ENCODE measurements around the gene IL10RB. TPM values are rescaled to one million over a fixed set of nuclear protein-coding genes. Genes with fewer than 3 reads are reported as not detected.

Gene IL10RB
- total RNA-seq, 2 donors from 2014 or later = 10.2 to 21.8 TPM

DNA sequence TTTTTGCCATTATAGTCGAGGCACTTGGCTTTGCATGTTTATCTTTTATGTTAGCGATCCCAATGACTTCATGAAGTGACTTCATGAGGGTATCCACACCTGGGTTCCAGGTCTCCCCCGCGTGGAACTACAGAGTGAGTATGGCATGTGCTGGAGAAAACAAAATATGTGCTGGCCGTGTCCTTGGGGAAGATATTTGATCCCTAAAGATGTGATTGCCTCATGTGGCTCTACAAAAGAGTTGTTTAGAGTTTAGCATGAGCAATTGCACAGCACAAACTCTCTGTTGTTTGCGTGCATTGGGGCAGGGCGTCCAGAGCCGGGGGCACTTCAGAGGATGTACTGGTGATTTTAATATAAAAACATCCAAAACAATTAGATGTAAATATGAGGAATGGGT lies 4.8 kb downstream of the IL10RB start:
- peaks cover 9% of the 10 kb centered on the region for H3K36me3 ChIP-seq
- DNase-seq (ENCODE audit: low spot score) = no peak
- no peak overlapping the region for H3K27ac ChIP-seq
- TF ChIP-seq CTCF (IDR thresholded peaks at IDR 0.05) = no peak
- H3K4me1 ChIP-seq = peaks cover 0 to 4% of the 10 kb centered on the region in 2 donors
- no peaks in the 10 kb centered on the region for H3K9me3 ChIP-seq
- no peak overlapping the region for H3K4me3 ChIP-seq
- no peaks in the 10 kb centered on the region for H3K27me3 ChIP-seq

GRCh38 chr21:33273044-33273443 lies 6.9 kb downstream of the IL10RB start:
- no peaks in the 10 kb centered on the region for H3K4me1 ChIP-seq
- TF ChIP-seq CTCF (IDR thresholded peaks at IDR 0.05) = no peak
- no peak overlapping the region for H3K4me3 ChIP-seq
- H3K36me3 ChIP-seq = peaks cover 9% of the 10 kb centered on the region
- H3K9me3 ChIP-seq = no peaks in the 10 kb centered on the region
- no peak for DNase-seq (ENCODE audit: low spot score)
- no peak overlapping the region for H3K27ac ChIP-seq
- no peaks in the 10 kb centered on the region for H3K27me3 ChIP-seq

DNA sequence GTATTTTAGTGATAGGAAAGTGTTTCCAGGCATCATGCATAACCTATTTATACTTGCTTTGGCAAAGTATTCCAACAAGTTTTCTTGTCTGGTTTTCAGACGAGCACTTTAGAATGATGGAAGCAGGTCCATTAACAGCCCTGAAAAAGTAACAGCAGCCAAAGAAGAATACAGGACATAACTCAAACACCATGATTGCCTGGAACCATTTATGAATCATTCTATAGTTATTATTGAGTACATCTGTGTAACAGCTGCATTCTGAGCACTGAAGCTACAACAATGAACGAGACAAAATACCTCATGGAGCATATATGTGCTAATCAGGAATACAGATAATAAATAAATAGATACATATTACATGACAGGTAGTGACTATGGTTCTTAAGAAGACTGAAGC lies 12.6 kb downstream of the IL10RB start:
- no peak overlapping the region for H3K4me3 ChIP-seq
- TF ChIP-seq CTCF (IDR thresholded peaks at IDR 0.05) = no peak
- H3K27me3 ChIP-seq = no peaks in the 10 kb centered on the region
- H3K27ac ChIP-seq = no peak overlapping the region
- no peaks in the 10 kb centered on the region for H3K4me1 ChIP-seq
- no peaks in the 10 kb centered on the region for H3K9me3 ChIP-seq
- peaks cover 26% of the 10 kb centered on the region for H3K36me3 ChIP-seq
- DNase-seq (ENCODE audit: low spot score) = no peak

DNA sequence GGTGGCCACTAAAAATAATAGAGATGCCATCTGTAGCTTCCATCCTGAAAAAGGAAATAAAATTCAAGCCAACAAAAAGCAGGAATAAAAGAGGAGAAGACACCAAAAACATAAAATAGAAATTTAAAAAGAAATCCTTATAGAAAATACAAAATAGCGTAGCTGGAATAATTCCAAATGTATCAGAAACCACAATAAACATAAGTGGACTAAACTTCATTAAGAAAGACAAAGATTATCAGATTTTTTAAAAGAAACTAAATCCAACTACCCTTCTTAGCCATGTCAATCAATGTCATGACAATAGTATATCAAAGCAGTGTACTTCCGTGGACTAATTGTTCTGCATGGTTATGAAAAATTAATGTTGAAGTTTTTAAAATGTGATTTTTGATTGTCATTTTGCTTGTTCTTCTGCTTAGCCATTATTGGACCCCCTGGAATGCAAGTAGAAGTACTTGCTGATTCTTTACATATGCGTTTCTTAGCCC lies 13.2 kb downstream of the IL10RB start:
- peaks cover 29% of the 10 kb centered on the region for H3K36me3 ChIP-seq

GRCh38 chr21:33281096-33281652 lies 15.0 kb downstream of the IL10RB start:
- TF ChIP-seq CTCF (IDR thresholded peaks at IDR 0.05) = no peak
- Histone ChIP-seq H3K4me1 (peaks cover 0 to 5% of the 10 kb centered on the region in 2 donors), H3K27me3 (no peaks in the 10 kb centered on the region), H3K9me3 (no peaks in the 10 kb centered on the region), H3K36me3 (peaks cover 34% of the 10 kb centered on the region), H3K27ac (no peak overlapping the region), H3K4me3 (no peak overlapping the region)
- no peak for DNase-seq (ENCODE audit: low spot score)

More for the DNA sequence above, 13.2 kb downstream of the IL10RB start:
- no peak for DNase-seq (ENCODE audit: low spot score)
- no peak for TF ChIP-seq CTCF (IDR thresholded peaks at IDR 0.05)
- no peaks in the 10 kb centered on the region for H3K27me3 ChIP-seq
- no peaks in the 10 kb centered on the region for H3K4me1 ChIP-seq
- H3K4me3 ChIP-seq = no peak overlapping the region
- no peak overlapping the region for H3K27ac ChIP-seq
- H3K9me3 ChIP-seq = no peaks in the 10 kb centered on the region

DNA sequence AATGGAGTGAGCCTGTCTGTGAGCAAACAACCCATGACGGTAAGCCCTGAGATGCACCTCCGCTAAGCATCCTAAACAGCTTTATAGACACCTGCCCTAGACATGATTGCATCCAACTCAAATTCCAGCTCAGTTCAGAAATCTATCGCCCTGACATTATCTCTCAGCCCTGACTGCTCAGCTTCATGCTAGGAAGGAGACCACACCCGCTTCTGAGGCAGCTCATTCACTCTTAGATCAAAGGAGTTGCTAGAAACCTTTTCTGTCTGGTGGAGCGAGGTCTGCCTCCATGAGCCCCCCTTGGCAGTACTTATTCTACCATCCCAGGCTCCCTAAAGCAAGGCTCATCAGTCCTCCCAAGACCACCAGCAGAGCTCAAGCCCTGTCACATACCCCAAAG lies 17.0 kb downstream of the IL10RB start:
- DNase-seq (ENCODE audit: low spot score) = no peak
- peaks cover 34% of the 10 kb centered on the region for H3K36me3 ChIP-seq
- H3K9me3 ChIP-seq = no peaks in the 10 kb centered on the region
- no peak overlapping the region for H3K27ac ChIP-seq
- TF ChIP-seq CTCF (IDR thresholded peaks at IDR 0.05) = no peak
- peaks cover 0 to 23% of the 10 kb centered on the region in 2 donors for H3K4me1 ChIP-seq
- no peak overlapping the region for H3K4me3 ChIP-seq
- no peaks in the 10 kb centered on the region for H3K27me3 ChIP-seq
